ENCODE data around the gene ATP2B2.

ATP2B2 gene

DNA sequence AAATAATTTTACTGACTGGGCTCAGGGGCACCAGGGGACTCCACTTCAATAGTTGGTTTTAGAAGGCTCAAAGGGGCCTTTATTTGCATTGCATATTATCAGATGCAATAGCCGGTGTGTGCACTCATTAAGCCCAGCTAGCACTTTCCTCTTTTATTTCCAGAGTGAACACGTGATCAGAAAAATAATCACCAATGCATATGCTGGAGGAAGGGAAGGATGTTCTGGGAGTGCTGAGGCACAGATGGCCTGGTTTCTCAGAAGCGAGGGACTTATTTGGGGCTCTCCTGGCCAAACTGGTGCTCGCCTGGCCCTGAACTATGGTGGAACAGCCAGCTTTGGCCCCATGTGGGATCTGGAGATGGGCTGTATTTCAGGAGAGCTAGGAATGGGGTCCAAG lies 124.0 kb downstream of the ATP2B2 start:
- in situ Hi-C loops (cut with MboI; ENCODE audit: low pct_unique_long_range_greater_than_20kb, low sequenced_read_pairs, unreplicated experiment): no loop called here
- DNase-seq (ENCODE audit: low spot score): no peak
- TF ChIP-seq, protein P1, sequence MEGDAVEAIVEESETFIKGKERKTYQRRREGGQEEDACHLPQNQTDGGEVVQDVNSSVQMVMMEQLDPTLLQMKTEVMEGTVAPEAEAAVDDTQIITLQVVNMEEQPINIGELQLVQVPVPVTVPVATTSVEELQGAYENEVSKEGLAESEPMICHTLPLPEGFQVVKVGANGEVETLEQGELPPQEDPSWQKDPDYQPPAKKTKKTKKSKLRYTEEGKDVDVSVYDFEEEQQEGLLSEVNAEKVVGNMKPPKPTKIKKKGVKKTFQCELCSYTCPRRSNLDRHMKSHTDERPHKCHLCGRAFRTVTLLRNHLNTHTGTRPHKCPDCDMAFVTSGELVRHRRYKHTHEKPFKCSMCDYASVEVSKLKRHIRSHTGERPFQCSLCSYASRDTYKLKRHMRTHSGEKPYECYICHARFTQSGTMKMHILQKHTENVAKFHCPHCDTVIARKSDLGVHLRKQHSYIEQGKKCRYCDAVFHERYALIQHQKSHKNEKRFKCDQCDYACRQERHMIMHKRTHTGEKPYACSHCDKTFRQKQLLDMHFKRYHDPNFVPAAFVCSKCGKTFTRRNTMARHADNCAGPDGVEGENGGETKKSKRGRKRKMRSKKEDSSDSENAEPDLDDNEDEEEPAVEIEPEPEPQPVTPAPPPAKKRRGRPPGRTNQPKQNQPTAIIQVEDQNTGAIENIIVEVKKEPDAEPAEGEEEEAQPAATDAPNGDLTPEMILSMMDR (IDR thresholded peaks at IDR 0.05; ENCODE audit: extremely low read depth, insufficient read depth, missing control alignments): no peak

DNA sequence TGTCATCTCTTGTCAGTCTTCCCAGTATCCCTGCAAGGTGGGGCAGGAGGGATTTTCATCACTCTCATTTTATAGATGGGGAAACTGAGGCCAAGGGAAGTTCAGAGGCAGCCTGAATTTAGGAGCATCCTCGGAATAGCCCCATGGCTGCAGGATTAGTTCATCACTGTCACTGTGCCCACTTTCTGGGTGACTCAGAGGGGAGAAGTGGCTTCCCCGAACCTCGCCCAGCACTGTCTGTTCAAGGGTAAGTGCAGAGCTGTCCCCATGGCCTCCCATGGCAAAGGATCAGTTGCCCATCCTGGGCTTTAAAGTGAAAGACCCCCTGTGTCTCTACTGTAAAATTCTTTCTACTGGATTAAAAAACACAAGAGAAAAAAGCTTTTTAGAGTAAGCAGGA lies 124.5 kb downstream of the ATP2B2 start:
- no peak for DNase-seq (ENCODE audit: low spot score)
- TF ChIP-seq, protein P1 (IDR thresholded peaks at IDR 0.05; ENCODE audit: extremely low read depth, insufficient read depth, missing control alignments): no peak

GRCh38 chr3:10379961-10380360 lies 125.4 kb downstream of the ATP2B2 start:
- in situ Hi-C loops (cut with MboI; ENCODE audit: low pct_unique_long_range_greater_than_20kb, low sequenced_read_pairs, unreplicated experiment): no loop called here
- TF ChIP-seq, protein P1 (IDR thresholded peaks at IDR 0.05; ENCODE audit: extremely low read depth, insufficient read depth, missing control alignments): no peak
- DNase-seq (ENCODE audit: low spot score): no peak

More for the DNA sequence above, 124.5 kb downstream of the ATP2B2 start:
- in situ Hi-C loops (cut with MboI; ENCODE audit: low pct_unique_long_range_greater_than_20kb, low sequenced_read_pairs, unreplicated experiment): no loop called here

GRCh38 chr3:10379161-10379560 lies 126.2 kb downstream of the ATP2B2 start:
- in situ Hi-C loops (cut with MboI; ENCODE audit: low pct_unique_long_range_greater_than_20kb, low sequenced_read_pairs, unreplicated experiment): no loop called here
- no peak for DNase-seq (ENCODE audit: low spot score)
- TF ChIP-seq, protein P1 (IDR thresholded peaks at IDR 0.05; ENCODE audit: extremely low read depth, insufficient read depth, missing control alignments): no peak

DNA sequence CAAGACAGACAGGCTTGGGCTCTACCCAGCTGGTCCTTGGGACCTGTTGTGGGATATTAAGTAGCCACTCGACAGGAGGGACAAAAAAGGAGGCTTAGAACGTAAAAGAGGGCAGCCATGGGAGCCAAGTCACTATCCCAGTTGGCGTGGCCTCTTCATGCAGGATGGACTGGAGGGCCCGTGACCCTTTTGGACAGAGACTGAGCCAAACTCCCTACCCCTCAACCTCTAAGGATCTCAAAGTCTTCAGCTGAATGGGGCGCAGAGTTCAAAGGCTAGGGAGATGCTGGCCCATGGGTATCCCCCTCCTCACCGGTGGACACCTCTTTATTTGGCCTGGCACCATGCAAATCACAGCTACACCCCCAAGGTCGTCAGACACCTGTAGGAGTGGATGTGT lies 126.6 kb downstream of the ATP2B2 start:
- in situ Hi-C loops (cut with MboI; ENCODE audit: low pct_unique_long_range_greater_than_20kb, low sequenced_read_pairs, unreplicated experiment): no loop called here

DNA sequence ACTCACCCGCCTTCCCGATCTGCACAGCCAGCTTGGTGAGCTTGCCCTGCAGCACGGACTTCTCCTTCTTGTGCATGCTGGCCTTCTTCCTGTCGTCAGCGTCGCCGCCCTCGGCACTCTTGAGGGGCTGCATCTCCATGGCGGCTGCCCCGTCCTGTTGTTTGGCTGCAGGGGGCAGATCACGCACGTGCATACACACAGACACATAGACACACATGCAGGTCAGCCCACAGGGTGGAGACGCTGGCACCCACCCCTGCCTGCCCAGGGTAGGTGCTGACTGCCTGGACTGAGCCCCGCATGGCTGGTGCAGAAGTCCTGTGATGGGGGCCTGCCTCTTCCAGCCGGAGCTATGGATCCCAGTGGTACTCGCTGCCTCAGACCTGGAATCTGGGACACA lies 127.1 kb downstream of the ATP2B2 start:
- in situ Hi-C loops (cut with MboI; ENCODE audit: low pct_unique_long_range_greater_than_20kb, low sequenced_read_pairs, unreplicated experiment): no loop called here
- TF ChIP-seq, protein P1 (IDR thresholded peaks at IDR 0.05; ENCODE audit: extremely low read depth, insufficient read depth, missing control alignments): no peak
- no peak for DNase-seq (ENCODE audit: low spot score)

More for the DNA sequence above, 126.6 kb downstream of the ATP2B2 start:
- DNase-seq (ENCODE audit: low spot score): no peak
- TF ChIP-seq, protein P1 (IDR thresholded peaks at IDR 0.05; ENCODE audit: extremely low read depth, insufficient read depth, missing control alignments): no peak

Data from GM13977 (cell line).